22Rv1 (cell line): ENCODE measurements around the gene ITGB1.

Experiments
- CTCF ChIP-seq: fragments of 450-650 bp; IDR thresholded peaks from 2 replicates; pipeline ENCODE4 v1.5.1; 2017; ENCODE audit warnings: mild to moderate bottlenecking
- ZFX ChIP-seq: fragments of 450-650 bp; IDR thresholded peaks from 2 replicates; pipeline ENCODE4 v1.6.1; 2017; ENCODE audit warnings: antibody characterized with exemption, borderline replicate concordance

GRCh38 chr10:32932225-32932729 lies 25.8 kb downstream of the ITGB1 start:
- no peak for TF ChIP-seq CTCF
- no peak for TF ChIP-seq ZFX
